ENCODE results near the gene LRR1. TPM values are rescaled to one million over a fixed set of nuclear protein-coding genes. Genes with fewer than 3 reads are reported as not detected.
A peak's percentile ranks its signal among the peaks of the same experiment; 100 is the strongest.

Gene LRR1
- total and polyA plus RNA-seq, 8 donors, result 0.45 to 14.7 (median 7.7) TPM

- WGBS, 5 donors, result 32 to 63% (median 48%) methylated on average over 2 of the region's 2 CpGs
- Histone ChIP-seq H3K27me3 (no peaks in the 10 kb centered on the region), H3K4me3 (no peak overlapping the region), H3K36me3 (no peaks in the 10 kb centered on the region), H3K9me3 (no peaks in the 10 kb centered on the region), H3K4me1 (no peaks in the 10 kb centered on the region), H3K27ac (no peak overlapping the region)
- DNase-seq, result peak in 1 of 2 donors; percentile 72
- TF ChIP-seq POLR2A (IDR thresholded peaks at IDR 0.05), result no peak
- TF ChIP-seq POLR2AphosphoS5 (IDR thresholded peaks at IDR 0.05), result no peak
- TF ChIP-seq CTCF (IDR thresholded peaks at IDR 0.05), result no peak
- TF ChIP-seq EP300 (IDR thresholded peaks at IDR 0.05), result no peak
- intact Hi-C loops (cut with DNase I; ENCODE audit: low total_unique reads), result no loop called here
These were observed 61.1 kb downstream of the LRR1 start for GRCh38 chr14:49659526-49660455.

Small RNAs within 50 kb of the gene (small RNA-seq; reads per million reads assigned to genes)
- gene AL139099.3 (0 reads per million in 4 donors), gene AL139099.4 (0 reads per million in 4 donors), gene RF00019 (0 reads per million in 4 donors), gene RNA5SP384 (0 reads per million in 4 donors)

Other genes with a start within 250 kb of the LRR1 start
- 1,000 to 10,000 TPM in 4 of 5 donors, 100 to 1,000 TPM in 1; 422 to 7,374 (median 3,087) TPM for gene RPS29, start 12.6 kb upstream of the LRR1 start, total RNA-seq
- 1,000 to 10,000 TPM; 3,066 to 5,618 (median 3,985) TPM for gene RPS29, start 12.6 kb upstream of the LRR1 start, polyA plus RNA-seq
- gene RPL36AL, start 21.7 kb downstream of the LRR1 start, total RNA-seq, result 100 to 1,000 TPM in 4 of 5 donors, 10 to 100 TPM in 1; 72.4 to 205 (median 186) TPM
- gene RPL36AL, start 21.7 kb downstream of the LRR1 start, polyA plus RNA-seq, result 100 to 1,000 TPM; 513 to 989 (median 610) TPM
- gene MGAT2, start 21.9 kb downstream of the LRR1 start, total RNA-seq, result 10 to 100 TPM in 4 of 5 donors, under 1 TPM in 1; 0.58 to 58.2 (median 20.0) TPM
- 10 to 100 TPM; 10.8 to 12.6 (median 11.3) TPM for gene MGAT2, start 21.9 kb downstream of the LRR1 start, polyA plus RNA-seq
- 10 to 100 TPM in 1 of 5 donors, 1 to 10 TPM in 4; 6.4 to 43.2 (median 9.2) TPM for gene DNAAF2, start 36.3 kb downstream of the LRR1 start, total RNA-seq
- 1 to 10 TPM; 3.9 to 7.3 (median 5.7) TPM for gene DNAAF2, start 36.3 kb downstream of the LRR1 start, polyA plus RNA-seq
- gene POLE2, start 89.3 kb downstream of the LRR1 start, total RNA-seq, result 10 to 100 TPM in 1 of 5 donors, 1 to 10 TPM in 3, not detected in 1; 1.8 to 17.1 (median 6.4) TPM
- 1 to 10 TPM; 2.3 to 6.1 (median 3.9) TPM for gene POLE2, start 89.3 kb downstream of the LRR1 start, polyA plus RNA-seq
- gene KLHDC1, start 94.2 kb downstream of the LRR1 start, total RNA-seq, result 10 to 100 TPM in 1 of 5 donors, 1 to 10 TPM in 3, under 1 TPM in 1; 0.58 to 20.2 (median 1.3) TPM
- 1 to 10 TPM in 2 of 3 donors, under 1 TPM in 1; 1.00 to 3.4 (median 3.0) TPM for gene KLHDC1, start 94.2 kb downstream of the LRR1 start, polyA plus RNA-seq
- 100 to 1,000 TPM in 3 of 5 donors, 10 to 100 TPM in 2; 55.4 to 258 (median 137) TPM for gene KLHDC2, start 169.2 kb downstream of the LRR1 start, total RNA-seq
- gene KLHDC2, start 169.2 kb downstream of the LRR1 start, polyA plus RNA-seq, result 10 to 100 TPM; 43.6 to 61.7 (median 45.4) TPM